ENCODE data around the gene SYNGR4.

SYNGR4 gene

GRCh38 chr19:48392860-48393558 lies 28.8 kb downstream of the SYNGR4 start:
- peak overlapping the region; percentile 50 for H3K4me3 ChIP-seq (ENCODE audit: extremely low read depth, insufficient read depth, low read length, poor library complexity, severe bottlenecking)
- H3K4me1 ChIP-seq (ENCODE audit: control insufficient read depth, insufficient read depth, low read length, poor library complexity, severe bottlenecking), result peaks cover 30% of the 10 kb centered on the region
- H3K27ac ChIP-seq (ENCODE audit: low read depth, low read length, severe bottlenecking), result peak overlapping the region; percentile 66
- no peaks in the 10 kb centered on the region for H3K9me3 ChIP-seq (ENCODE audit: control insufficient read depth, low read length)
- WGBS, 2 experiments (ENCODE audit: insufficient coverage in 2 of 2), result 82 to 88% methylated on average over 9 to 12 of the region's 15 CpGs
- peaks cover 15% of the 10 kb centered on the region for H3K36me3 ChIP-seq (ENCODE audit: control insufficient read depth, insufficient read depth, low read length)

- H3K4me1 ChIP-seq (ENCODE audit: control insufficient read depth, insufficient read depth, low read length, poor library complexity, severe bottlenecking), result peaks cover 30% of the 10 kb centered on the region
- H3K27ac ChIP-seq (ENCODE audit: low read depth, low read length, severe bottlenecking), result peak within 1 kb of the TSS; percentile 66
- 8 to 9% methylated on average over 23 to 29 of the region's 40 CpGs for WGBS, 2 experiments (ENCODE audit: insufficient coverage in 2 of 2)
- peaks cover 8% of the 10 kb centered on the region for H3K36me3 ChIP-seq (ENCODE audit: control insufficient read depth, insufficient read depth, low read length)
- peak within 1 kb of the TSS; percentile 50 for H3K4me3 ChIP-seq (ENCODE audit: extremely low read depth, insufficient read depth, low read length, poor library complexity, severe bottlenecking)
- no peaks in the 10 kb centered on the region for H3K9me3 ChIP-seq (ENCODE audit: control insufficient read depth, low read length)
Measured at GRCh38 chr19:48393559-48394330, 29.6 kb downstream of the SYNGR4 start, which contains the start of gene GRIN2D. Gene GRIN2D (plus strand): TSS chr19:48393668. CDS start chr19:48398393, 4,725 bp downstream.

GRCh38 chr19:48394331-48395169 lies 30.4 kb downstream of the SYNGR4 start:
- Histone ChIP-seq H3K27ac (ENCODE audit: low read depth, low read length, severe bottlenecking) (no peak overlapping the region), H3K4me3 (ENCODE audit: extremely low read depth, insufficient read depth, low read length, poor library complexity, severe bottlenecking) (peak overlapping the region; percentile 50)

GRCh38 chr19:48395170-48395455 lies 30.9 kb downstream of the SYNGR4 start:
- Histone ChIP-seq H3K4me1 (ENCODE audit: control insufficient read depth, insufficient read depth, low read length, poor library complexity, severe bottlenecking) (peaks cover 30% of the 10 kb centered on the region), H3K27ac (ENCODE audit: low read depth, low read length, severe bottlenecking) (no peak overlapping the region)
- 25 to 80% methylated on average over 1 to 3 of the region's 6 CpGs for WGBS, 2 experiments (ENCODE audit: insufficient coverage in 2 of 2)

More at GRCh38 chr19:48394331-48395169, 30.4 kb downstream of the SYNGR4 start:
- Histone ChIP-seq H3K4me1 (ENCODE audit: control insufficient read depth, insufficient read depth, low read length, poor library complexity, severe bottlenecking) (peaks cover 30% of the 10 kb centered on the region), H3K9me3 (ENCODE audit: control insufficient read depth, low read length) (peaks cover 4% of the 10 kb centered on the region), H3K36me3 (ENCODE audit: control insufficient read depth, insufficient read depth, low read length) (no peaks in the 10 kb centered on the region)
- WGBS, 2 experiments (ENCODE audit: insufficient coverage in 2 of 2), result 16 to 18% methylated on average over 18 to 20 of the region's 38 CpGs

GRCh38 chr19:48395499-48395898 lies 31.3 kb downstream of the SYNGR4 start:
- peaks cover 4% of the 10 kb centered on the region for H3K9me3 ChIP-seq (ENCODE audit: control insufficient read depth, low read length)
- H3K4me3 ChIP-seq (ENCODE audit: extremely low read depth, insufficient read depth, low read length, poor library complexity, severe bottlenecking), result no peak overlapping the region
- no peaks in the 10 kb centered on the region for H3K36me3 ChIP-seq (ENCODE audit: control insufficient read depth, insufficient read depth, low read length)
- 58 to 61% methylated on average over 2 to 6 of the region's 9 CpGs for WGBS, 2 experiments (ENCODE audit: insufficient coverage in 2 of 2)
- H3K4me1 ChIP-seq (ENCODE audit: control insufficient read depth, insufficient read depth, low read length, poor library complexity, severe bottlenecking), result peaks cover 30% of the 10 kb centered on the region
- no peak overlapping the region for H3K27ac ChIP-seq (ENCODE audit: low read depth, low read length, severe bottlenecking)

More at GRCh38 chr19:48395170-48395455, 30.9 kb downstream of the SYNGR4 start:
- Histone ChIP-seq H3K9me3 (ENCODE audit: control insufficient read depth, low read length) (peaks cover 4% of the 10 kb centered on the region), H3K36me3 (ENCODE audit: control insufficient read depth, insufficient read depth, low read length) (no peaks in the 10 kb centered on the region), H3K4me3 (ENCODE audit: extremely low read depth, insufficient read depth, low read length, poor library complexity, severe bottlenecking) (no peak overlapping the region)

- Histone ChIP-seq H3K36me3 (ENCODE audit: control insufficient read depth, insufficient read depth, low read length) (no peaks in the 10 kb centered on the region), H3K9me3 (ENCODE audit: control insufficient read depth, low read length) (peaks cover 4% of the 10 kb centered on the region), H3K27ac (ENCODE audit: low read depth, low read length, severe bottlenecking) (no peak overlapping the region), H3K4me3 (ENCODE audit: extremely low read depth, insufficient read depth, low read length, poor library complexity, severe bottlenecking) (no peak overlapping the region), H3K4me1 (ENCODE audit: control insufficient read depth, insufficient read depth, low read length, poor library complexity, severe bottlenecking) (peaks cover 30% of the 10 kb centered on the region)
- 68 to 75% methylated on average over 14 to 21 of the region's 24 CpGs for WGBS, 2 experiments (ENCODE audit: insufficient coverage in 2 of 2)
Measured at GRCh38 chr19:48396016-48396823, 32.1 kb downstream of the SYNGR4 start.

- 50 to 100% methylated on average over 1 of the region's 2 CpGs for WGBS, 2 experiments (ENCODE audit: insufficient coverage in 2 of 2)
- H3K36me3 ChIP-seq (ENCODE audit: control insufficient read depth, insufficient read depth, low read length), result no peaks in the 10 kb centered on the region
- H3K27ac ChIP-seq (ENCODE audit: low read depth, low read length, severe bottlenecking), result no peak overlapping the region
- peaks cover 30% of the 10 kb centered on the region for H3K4me1 ChIP-seq (ENCODE audit: control insufficient read depth, insufficient read depth, low read length, poor library complexity, severe bottlenecking)
- peaks cover 4% of the 10 kb centered on the region for H3K9me3 ChIP-seq (ENCODE audit: control insufficient read depth, low read length)
- H3K4me3 ChIP-seq (ENCODE audit: extremely low read depth, insufficient read depth, low read length, poor library complexity, severe bottlenecking), result no peak overlapping the region
Measured at GRCh38 chr19:48396824-48397176, 32.6 kb downstream of the SYNGR4 start.

GRCh38 chr19:48397263-48398101 lies 33.3 kb downstream of the SYNGR4 start:
- peaks cover 4% of the 10 kb centered on the region for H3K9me3 ChIP-seq (ENCODE audit: control insufficient read depth, low read length)
- peaks cover 29% of the 10 kb centered on the region for H3K4me1 ChIP-seq (ENCODE audit: control insufficient read depth, insufficient read depth, low read length, poor library complexity, severe bottlenecking)
- WGBS, 2 experiments (ENCODE audit: insufficient coverage in 2 of 2), result 69 to 75% methylated on average over 22 of the region's 22 CpGs
- H3K27ac ChIP-seq (ENCODE audit: low read depth, low read length, severe bottlenecking), result no peak overlapping the region
- no peaks in the 10 kb centered on the region for H3K36me3 ChIP-seq (ENCODE audit: control insufficient read depth, insufficient read depth, low read length)
- peak overlapping the region; percentile 37 for H3K4me3 ChIP-seq (ENCODE audit: extremely low read depth, insufficient read depth, low read length, poor library complexity, severe bottlenecking)

GRCh38 chr19:48398102-48398374 lies 33.9 kb downstream of the SYNGR4 start:
- peaks cover 4% of the 10 kb centered on the region for H3K9me3 ChIP-seq (ENCODE audit: control insufficient read depth, low read length)
- no peaks in the 10 kb centered on the region for H3K36me3 ChIP-seq (ENCODE audit: control insufficient read depth, insufficient read depth, low read length)
- H3K27ac ChIP-seq (ENCODE audit: low read depth, low read length, severe bottlenecking), result no peak overlapping the region
- peaks cover 25% of the 10 kb centered on the region for H3K4me1 ChIP-seq (ENCODE audit: control insufficient read depth, insufficient read depth, low read length, poor library complexity, severe bottlenecking)
- H3K4me3 ChIP-seq (ENCODE audit: extremely low read depth, insufficient read depth, low read length, poor library complexity, severe bottlenecking), result peak overlapping the region; percentile 37
- WGBS, 2 experiments (ENCODE audit: insufficient coverage in 2 of 2), result 11 to 13% methylated on average over 15 to 17 of the region's 17 CpGs

All from mesodermal cell (in vitro differentiated cells).